HG03457 (cell line): Measurements from ENCODE around the gene UGT3A1.
"Not testable (repeated sequence)": the region's sequence is repeated elsewhere in the genome, so short reads cannot be mapped to it uniquely, and the experiment has no call there.

Experiments used
- ATAC-seq: cut with Tn5 transposase; IDR thresholded peaks from one replicate; pipeline ENCODE4 v1.9.1; 2021; ENCODE audit warnings: moderate number of reproducible peaks; ENCODE audit not compliant: unreplicated experiment

UGT3A1 gene, protein sequence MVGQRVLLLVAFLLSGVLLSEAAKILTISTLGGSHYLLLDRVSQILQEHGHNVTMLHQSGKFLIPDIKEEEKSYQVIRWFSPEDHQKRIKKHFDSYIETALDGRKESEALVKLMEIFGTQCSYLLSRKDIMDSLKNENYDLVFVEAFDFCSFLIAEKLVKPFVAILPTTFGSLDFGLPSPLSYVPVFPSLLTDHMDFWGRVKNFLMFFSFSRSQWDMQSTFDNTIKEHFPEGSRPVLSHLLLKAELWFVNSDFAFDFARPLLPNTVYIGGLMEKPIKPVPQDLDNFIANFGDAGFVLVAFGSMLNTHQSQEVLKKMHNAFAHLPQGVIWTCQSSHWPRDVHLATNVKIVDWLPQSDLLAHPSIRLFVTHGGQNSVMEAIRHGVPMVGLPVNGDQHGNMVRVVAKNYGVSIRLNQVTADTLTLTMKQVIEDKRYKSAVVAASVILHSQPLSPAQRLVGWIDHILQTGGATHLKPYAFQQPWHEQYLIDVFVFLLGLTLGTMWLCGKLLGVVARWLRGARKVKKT

DNA sequence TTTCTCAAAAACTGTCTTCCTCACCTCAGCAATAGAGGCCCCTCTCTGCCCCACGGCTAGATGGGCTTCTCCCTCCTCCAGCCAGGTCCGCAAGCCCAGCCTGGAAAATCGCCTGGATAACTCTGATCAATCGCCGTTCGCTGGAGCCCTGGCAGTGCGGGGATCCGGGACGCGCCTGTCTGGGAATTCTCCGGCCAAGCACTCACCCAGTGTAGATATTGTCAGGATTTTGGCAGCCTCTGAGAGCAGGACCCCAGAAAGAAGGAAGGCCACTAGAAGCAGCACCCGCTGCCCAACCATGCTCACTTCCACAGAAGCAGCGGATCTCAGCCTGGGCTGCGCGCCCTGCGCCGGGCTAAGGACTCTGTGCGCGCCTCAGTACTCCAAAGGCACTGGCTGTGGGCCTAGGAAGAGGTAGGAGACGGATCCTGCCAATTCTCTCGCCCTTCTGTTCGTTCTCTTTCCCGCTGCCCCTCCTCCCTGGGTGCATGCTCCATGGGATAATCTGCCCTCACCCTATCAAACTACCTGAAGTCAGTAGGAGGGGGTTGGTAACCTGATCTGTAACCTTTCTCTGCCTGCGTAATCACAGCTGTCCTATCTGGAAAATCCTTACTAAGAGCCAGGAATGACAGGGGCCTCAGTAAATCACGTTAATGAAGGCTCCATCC, at the start of gene UGT3A1:
Gene UGT3A1 (minus strand): TSS at position 450 of the 671 bp plus-strand sequence. CDS start 150 bp downstream, at position 300.
- no peak for ATAC-seq

DNA sequence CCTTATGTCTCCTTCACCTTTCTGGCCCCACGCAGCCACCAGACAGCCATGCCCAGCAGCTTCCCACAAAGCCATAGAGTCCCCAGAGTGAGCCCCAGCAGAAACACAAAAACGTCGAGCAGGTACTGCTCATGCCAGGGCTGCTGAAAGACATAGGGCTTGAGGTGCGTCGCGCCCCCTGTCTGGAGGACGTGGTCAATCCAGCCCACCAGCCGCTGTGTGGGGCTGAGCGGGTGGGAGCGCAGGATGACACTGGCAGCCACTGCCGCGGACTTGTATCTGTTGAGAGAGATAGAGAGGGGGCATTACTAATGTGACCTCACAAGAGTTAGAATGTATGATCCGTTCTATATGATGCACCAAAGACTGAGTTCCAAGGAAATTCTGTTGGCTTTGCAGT, 44.5 kb upstream of the UGT3A1 start:
- no peak for ATAC-seq

DNA sequence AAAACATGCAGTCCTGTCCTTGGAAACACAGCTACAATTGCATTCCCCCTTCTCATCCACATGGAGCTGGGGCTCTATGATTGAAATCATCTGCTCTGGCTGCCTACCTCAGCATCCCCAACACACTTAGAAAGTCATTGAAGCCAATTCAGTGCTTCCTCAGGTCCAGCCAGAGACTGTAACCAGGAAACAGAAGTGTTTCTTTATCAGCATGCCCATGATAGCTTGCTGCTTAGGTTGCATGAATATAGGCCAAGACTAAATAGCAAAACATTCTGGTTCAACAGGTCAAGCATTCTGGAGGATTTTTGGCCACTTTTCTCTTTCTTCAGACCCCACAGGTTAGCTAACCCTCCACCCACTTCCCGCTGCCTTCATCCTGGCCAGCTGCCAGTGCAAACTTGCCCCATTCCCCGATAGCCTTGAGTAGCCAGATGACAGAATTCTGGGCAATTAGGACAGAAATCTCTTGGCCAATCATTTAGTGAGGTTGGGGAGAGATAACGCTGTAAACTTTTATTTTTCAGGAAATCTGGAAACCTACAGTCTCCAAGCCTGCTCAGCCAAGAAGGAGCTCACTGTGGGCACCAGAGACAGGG, 43.4 kb upstream of the UGT3A1 start:
- not testable (repeated sequence) for ATAC-seq

DNA sequence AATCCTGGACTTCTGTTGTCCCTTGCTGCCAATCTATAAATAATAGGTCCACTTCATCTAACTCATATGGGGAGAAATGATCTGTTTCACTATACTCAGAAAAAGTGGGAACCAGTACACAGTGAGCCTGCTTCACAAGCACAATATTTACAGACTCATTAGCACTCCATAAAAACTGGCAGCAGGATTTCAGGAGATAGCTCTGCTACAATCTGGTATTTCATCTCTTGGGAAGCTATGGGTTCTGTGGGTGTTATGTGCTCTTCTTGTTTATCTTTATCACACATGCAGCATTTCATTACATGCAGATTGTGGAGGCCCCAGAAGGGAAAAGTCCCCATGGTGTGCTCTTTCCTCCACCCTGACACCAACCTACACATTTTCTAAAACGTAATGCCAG, 42.3 kb upstream of the UGT3A1 start:
- no peak for ATAC-seq

DNA sequence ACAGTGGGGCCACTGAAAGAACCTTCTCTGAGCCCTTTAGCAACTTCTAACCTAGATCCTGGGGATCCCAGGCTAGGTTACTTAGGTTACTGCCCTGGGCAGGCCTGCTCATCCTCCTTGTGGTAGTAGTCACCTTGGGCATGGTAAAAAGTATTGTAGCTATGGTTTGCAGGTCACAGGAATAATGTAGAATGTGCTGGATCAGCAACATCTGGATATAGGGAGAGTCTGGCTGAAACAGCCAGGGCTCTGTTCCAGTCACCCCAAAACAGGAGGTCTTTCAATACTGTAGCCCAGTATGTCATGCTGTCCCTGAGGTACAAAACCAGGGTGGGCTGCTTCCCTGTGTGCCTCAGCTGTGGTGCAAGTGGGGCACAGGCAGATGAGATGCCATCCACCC, 41.9 kb upstream of the UGT3A1 start:
- no peak for ATAC-seq

DNA sequence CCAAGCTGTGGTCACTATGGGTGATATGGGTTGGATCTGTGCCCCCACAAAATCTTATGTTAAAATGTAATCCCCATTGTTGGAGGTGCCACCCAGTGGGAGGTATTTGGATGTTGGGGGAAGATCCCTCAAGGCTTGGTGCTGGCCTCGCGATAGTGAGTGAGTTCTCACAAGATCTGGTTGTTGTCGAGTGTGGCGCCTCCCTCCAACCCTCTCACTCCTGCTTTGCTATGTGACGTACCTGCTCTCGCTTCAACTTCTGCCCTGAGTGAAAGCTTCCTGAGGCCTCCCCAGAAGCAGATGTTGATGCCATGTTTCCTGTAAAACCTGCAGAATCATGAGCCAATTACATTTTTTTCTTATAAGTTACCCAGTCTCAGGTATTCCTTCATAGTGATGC, 40.0 kb upstream of the UGT3A1 start:
- ATAC-seq: no peak

DNA sequence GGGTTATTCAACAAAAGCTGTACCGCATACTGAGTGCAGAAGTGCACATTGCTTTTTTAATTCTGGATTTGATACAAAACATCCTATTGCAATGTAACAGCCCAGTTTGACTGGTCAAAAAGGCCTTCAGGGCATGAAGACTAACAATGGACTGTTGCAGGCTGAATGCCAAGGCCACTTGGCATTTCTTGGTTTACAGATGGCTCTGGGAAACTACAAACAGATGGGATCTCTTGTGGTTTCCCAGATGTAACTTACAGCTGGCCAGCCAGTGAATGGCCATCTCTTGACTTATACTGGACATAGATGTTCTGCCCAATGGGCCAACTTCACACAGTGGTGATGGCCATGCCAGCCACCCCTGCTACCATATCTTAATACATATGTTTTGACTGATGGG, 38.7 kb upstream of the UGT3A1 start:
- ATAC-seq: no peak

DNA sequence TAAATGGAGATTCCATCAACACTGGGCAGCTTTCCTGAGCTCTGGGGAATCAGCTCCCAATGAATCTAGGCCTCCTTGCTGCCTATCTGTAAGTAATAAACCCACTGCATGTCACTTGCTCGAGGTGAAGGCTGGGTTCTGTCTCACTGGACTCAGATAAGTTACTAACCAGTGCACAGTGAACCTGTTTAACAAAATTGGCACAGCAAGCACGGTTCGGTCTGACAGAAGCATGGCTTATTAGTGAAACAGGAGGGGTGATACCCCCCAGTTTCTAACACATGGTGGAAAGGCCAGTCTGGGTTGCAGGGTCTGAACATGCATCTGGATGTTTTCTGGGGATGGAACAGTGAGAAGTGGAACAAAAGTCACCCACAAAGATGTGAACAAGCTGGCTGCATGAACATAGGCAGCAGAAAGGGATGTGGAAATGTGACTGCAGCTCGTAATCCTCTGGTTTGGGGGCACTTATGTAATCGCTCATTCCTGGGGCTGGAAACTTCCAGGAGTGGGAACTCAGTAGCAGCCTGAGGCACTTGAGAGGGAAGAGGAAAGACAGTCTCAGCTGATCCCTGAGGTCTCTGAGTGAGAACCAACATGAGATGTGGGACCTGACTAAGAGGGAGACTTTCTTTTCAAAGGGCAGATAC, 37.8 kb upstream of the UGT3A1 start:
- ATAC-seq: no peak

DNA sequence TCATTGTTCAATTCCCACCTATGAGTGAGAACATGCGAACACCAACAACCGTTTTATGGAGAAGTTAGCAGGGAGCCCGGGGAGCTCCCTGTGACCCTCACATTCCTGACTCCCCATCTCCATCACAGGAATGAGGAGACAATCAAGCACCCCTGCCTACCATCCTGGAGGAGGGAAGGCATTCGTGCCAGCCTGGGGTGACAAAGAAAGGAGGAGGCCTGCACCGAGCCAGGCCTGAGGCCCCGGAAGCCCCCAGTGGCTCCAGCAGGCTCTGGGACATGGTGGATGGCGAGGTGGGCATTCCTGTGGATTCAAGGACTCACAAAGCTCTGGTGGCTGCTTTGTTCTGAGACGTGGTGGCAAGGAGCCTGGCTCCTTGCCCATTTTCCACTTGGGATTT, 36.5 kb upstream of the UGT3A1 start:
- no peak for ATAC-seq

DNA sequence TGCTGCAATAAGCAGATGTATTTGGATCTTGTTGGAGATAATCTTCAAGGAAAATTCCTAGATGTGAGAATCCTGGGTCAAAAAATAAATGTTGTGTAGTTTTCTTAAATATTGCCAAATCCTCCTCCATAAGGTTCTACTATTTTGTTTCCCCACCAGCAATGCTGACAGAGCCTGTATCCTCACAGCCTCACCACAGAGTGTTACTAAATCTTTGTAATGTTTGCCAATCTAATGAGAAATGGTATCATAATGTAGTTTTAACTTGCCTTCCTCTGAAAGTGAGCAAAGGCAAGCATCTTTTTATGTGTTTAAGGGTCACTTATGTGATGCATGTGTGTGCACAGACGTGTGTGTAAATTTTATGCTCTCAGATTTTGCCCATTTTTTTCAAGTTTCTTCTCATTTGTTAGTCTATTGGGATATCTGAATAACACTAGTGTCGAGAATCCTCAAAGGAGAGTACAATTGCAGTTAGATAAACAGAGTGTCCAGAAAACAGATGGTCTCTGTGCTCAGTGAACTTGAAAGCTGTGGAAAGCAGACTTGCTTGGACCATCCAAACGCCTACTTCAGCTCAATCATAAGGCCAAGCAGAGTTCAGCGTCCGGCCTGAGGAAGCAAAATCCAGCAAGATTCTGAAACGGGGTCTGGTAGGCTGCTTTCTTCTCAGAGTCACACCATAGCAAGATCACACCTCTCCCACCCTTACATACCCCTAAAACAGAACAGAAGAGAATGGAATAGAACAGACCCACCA, 35.7 kb upstream of the UGT3A1 start:
- no peak for ATAC-seq

DNA sequence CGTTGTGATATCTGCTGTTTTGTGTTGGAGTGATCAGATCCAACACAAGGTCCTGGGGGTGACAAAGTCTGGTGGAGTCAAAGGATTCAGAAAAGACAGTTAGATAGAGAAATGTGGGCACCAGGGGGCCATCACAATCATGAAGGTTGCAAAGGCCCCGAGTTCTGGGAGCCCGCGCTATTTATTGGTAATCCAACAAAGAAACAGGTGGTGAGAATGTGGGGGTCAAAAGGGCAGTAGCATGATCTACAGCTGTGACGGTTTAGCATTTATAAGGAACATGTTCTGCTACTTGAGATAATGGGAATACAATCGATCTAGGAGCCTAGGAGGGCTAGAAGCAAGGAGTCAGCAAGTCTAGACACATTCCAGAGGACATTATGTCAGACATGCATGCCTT, 31.1 kb upstream of the UGT3A1 start:
- ATAC-seq: not testable (repeated sequence)

DNA sequence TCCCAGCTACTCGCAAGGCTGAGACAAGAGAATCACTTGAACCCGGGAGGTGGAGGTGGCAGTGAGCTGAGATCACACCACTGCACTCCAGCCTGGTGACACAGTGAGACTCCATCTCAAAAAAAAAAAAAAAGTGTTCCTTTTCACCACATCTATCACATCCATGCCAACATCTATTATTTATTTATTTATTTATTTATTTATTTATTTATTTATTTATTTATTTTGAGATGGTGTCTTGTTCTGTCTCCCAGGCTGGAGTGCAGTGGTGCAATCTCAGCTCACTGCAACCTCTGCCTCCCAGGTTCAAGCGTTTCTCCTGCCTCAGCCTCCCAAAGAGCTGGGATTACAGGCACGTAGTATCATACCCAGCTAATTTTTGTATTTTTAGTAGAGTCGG, 28.4 kb upstream of the UGT3A1 start:
- not testable (repeated sequence) for ATAC-seq

DNA sequence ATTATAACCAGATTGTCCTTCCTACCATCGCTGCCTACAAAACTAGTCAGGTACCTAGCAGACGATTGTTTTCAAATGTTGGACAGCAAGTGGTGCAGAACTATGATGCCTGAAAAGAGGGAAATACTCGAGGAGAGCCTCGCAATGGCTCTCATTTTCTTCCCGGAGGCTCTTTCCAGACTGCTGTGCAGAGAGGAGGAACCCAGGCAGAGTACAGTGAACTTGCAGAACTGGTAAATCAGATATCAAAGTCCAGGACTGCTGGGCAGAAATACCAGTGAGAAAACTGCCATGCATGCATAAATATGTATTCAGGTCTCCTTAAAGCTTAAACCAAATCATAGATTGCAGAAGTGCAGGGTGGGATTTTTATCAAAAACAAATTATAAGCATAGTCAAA, 26.4 kb upstream of the UGT3A1 start:
- ATAC-seq: no peak

DNA sequence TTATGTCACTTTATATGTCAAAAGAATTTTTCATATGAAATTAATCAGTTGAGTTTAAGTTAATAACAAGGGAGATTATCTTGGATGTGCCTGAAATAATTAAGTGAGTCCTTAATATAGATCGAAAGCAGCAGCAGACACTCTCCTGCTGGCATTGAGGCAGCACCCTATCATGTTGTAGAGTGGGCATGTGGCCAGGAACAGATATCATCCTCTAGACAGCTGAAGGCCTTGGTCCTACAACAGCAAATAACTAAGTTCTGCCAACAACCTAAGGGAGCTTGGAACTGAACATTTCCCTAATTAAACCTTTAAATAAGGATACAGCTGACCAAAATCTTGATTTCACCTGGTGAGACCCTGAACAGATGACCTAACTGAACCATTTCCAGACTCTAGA, 25.8 kb upstream of the UGT3A1 start:
- no peak for ATAC-seq

DNA sequence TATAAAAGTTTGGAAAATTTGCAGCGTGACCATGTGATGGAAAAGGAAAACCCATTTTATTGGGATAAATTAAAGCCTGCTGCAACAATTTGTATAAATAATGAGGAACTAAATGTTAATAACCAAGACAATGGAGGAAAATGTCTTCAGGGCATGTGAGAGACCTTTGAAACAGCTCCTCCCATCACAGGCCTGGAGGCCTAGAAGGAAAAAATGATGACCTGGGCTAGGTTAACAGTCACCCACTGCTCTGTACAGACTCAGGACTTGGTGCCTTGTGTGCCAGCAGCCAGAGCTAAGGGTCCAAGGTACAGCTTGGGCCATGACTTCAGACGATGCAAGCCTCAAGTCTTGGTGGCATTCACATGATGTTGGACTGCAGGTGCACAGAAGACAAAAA, 22.0 kb upstream of the UGT3A1 start:
- no peak for ATAC-seq

DNA sequence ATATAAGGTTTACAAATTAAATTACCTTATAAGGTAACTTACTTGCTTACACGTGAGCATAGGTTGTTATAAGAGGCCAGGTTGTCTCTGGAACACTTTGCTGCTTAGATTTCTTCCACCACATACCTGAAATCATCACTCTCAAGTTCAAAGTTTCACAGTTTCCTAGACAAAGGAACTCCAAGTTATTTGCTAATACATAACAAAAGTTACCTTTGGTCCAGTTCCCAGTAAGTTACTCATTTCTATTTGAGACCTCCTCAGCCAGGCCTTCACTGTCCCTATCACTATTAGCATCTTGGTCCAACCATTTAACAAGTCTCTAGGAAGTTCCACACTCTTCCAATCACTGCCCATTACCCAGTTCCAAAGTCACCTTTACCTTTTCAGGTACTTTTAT, 18.5 kb upstream of the UGT3A1 start:
- ATAC-seq: no peak

DNA sequence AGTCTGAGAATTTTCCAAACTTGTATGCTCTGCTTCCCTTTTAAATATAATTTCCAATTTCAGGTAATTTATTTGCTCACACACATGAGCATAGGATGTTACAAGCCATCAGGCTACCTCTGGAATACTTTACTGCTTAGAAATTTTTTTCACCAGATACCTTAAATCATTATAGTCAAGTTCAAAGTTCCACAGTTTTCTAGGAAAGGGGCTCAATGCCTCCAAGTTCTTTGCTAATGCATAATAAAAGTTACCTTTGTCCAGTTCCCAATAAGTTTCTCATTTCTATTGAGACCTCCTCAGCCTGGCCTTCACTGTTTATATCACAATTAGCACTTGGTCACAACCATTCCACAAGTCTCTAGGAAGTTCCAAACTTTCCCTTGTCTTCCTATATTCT, 16.2 kb upstream of the UGT3A1 start:
- no peak for ATAC-seq

DNA sequence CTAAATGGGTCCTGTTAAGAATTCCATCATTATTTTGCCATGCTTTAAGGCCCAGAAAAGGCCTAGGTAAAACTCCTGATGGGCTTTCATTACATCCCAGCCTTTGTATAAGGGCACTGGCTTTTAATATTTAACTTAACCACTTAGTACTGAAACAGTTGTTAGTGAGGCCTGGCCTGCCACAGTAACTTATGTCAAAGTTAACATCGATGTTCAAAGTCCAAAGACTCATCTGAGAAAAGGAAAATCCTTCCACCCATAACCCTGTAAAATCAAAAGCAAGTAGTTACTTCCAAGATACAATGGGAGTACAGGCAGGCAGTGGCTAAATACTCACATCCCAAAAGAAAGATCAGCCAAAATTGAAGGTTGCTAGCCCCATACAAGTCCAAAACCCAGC, 15.0 kb upstream of the UGT3A1 start:
- no peak for ATAC-seq

DNA sequence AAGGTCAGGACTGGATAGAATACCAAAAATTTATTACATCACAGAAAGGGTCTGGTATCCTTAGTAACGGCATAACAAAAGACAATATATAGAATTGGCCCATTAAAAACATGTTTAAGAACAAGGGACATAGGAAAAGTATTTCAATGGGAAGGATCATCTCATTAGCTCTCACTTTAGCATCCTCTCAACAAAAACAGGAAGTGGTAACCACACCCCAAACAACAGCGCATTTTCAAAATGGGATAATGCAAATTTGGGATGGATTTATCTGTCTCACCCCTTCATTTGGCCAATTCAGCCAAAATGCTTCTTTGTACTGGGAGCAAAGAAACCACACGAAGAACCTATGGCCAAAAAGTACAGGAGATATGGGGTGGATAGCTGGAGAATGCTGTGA, 9.8 kb upstream of the UGT3A1 start:
- ATAC-seq: no peak

DNA sequence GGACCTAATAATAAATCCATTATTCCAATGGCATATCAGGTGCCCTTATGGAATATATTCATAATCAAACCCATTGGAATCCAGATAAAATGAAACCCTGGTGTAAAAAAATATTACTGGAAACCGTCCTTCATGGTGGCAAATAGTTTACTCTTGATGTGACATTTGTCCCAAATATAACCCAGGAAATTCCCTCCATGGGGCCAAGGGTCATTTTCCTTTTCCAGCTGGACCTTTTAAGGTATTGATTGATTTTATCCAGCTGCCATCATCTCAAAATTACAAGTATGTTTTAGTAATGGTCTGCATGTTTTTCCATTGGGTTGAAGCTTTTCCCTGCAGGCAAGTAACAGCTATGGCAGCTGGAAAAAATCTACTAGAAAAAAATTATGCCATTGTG, 8.4 kb upstream of the UGT3A1 start:
- ATAC-seq: no peak

DNA sequence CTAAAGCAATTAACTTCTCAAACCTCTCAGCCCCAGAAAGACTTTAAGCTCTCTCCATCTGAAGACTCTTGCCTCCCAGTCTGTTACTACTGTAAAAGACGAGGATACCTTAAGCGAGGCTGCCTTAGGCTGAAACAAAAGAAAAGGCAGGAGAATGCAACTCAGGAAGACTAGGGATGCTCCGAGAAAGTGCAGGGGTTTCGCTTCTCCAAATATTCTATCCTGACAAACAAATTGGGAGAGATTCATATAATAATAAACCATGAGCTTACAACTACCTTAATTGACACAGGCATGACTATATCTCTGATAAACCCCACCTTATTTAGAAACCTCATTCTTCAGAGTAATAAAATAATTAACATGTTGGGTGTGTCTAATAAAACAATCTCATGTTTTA, 4.9 kb upstream of the UGT3A1 start:
- ATAC-seq: no peak
